Thymus (tissue), 11 donors: ENCODE data around the gene SMARCA2. TPM values are rescaled to one million over a fixed set of nuclear protein-coding genes. Genes with fewer than 3 reads are reported as not detected.

Source experiments
- DNase-seq, 9 donors: peaks; one replicate each; pipeline ENCODE4 v3.0.0-alpha.2; 2013; ENCODE audit warnings: low spot score in 9 of 9, low read depth in 6 of 9, missing footprints in 1 of 9
- H3K27ac ChIP-seq, 2 donors: one replicate each; pipeline ENCODE4 v1.5.1; 2013; ENCODE audit warnings: control low read depth in 1 of 2, low read depth in 1 of 2, low read length in 1 of 2, mild to moderate bottlenecking in 1 of 2, moderate library complexity in 1 of 2
- H3K27me3 ChIP-seq, 2 donors: one replicate each; pipeline ENCODE4 v1.5.1; 2013; ENCODE audit warnings: low read length in 1 of 2; ENCODE audit not compliant: control insufficient read depth in 2 of 2, insufficient read depth in 1 of 2
- H3K36me3 ChIP-seq, 2 donors: one replicate each; pipeline ENCODE4 v1.5.1; 2013; ENCODE audit warnings: low read length in 1 of 2, mild to moderate bottlenecking in 1 of 2, moderate library complexity in 1 of 2; ENCODE audit not compliant: control insufficient read depth in 2 of 2, insufficient read depth in 2 of 2
- H3K4me1 ChIP-seq, 2 donors: one replicate each; pipeline ENCODE4 v1.5.1; 2013; ENCODE audit warnings: low read length in 2 of 2; ENCODE audit not compliant: control insufficient read depth in 2 of 2, insufficient read depth in 2 of 2
- H3K4me3 ChIP-seq, 2 donors: one replicate each; pipeline ENCODE4 v1.5.1; 2013; ENCODE audit warnings: low read length in 2 of 2, control low read depth in 1 of 2, mild to moderate bottlenecking in 1 of 2
- H3K9me3 ChIP-seq, 2 donors: one replicate each; pipeline ENCODE4 v1.5.1; 2013; ENCODE audit warnings: low read length in 1 of 2, mild to moderate bottlenecking in 1 of 2; ENCODE audit not compliant: control insufficient read depth in 2 of 2, insufficient read depth in 1 of 2
- WGBS: extraction: QIAGEN DNeasy Blood & Tissue Kit; methylation state at CpG from one replicate; pipeline ENCODE4 v1.1.7; 2013; 5-methylcytosine and 5-hydroxymethylcytosine counted together
- polyA plus RNA-seq: library from polyadenylated mRNA; stranded (reverse); fragments of 200-250 nt; gene quantifications from one replicate; pipeline ENCODE4 v1.2.3, GENCODE V29; 2013
- total RNA-seq: library from RNA; stranded (reverse); fragments of 120-200 nt; gene quantifications from one replicate; pipeline ENCODE4 v1.2.4, GENCODE V29; 2013
- donor health status: healthy.

SMARCA2 gene
- total and polyA plus RNA-seq, 2 donors = 63.0 to 79.4 TPM

DNA sequence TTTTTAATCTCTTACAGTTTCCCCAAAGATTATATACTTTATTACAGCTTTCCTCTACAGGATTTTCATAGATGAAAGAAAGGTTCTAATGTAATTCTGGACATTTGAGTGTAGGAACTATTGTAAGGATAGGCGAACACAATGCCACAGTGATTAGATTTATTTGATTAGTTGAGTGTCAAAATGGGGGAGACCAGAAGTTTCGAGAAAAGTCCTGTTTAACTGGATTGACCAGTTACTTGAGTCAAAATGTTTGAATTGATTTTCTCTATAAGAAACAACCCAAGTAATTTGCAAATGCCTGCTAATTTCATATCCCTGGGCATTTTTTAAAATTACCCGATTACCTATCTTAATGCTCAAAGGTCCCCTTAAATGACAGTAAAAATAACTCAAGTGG lies 50.6 kb downstream of the SMARCA2 start:
- Histone ChIP-seq H3K27ac (no peak overlapping the region), H3K9me3 (no peaks in the 10 kb centered on the region), H3K36me3 (peaks cover 5 to 13% of the 10 kb centered on the region in 2 donors), H3K4me1 (no peaks in the 10 kb centered on the region), H3K4me3 (no peak overlapping the region), H3K27me3 (no peaks in the 10 kb centered on the region)
- WGBS = 96% methylated on average over 3 of the region's 3 CpGs
- no peak for DNase-seq

DNA sequence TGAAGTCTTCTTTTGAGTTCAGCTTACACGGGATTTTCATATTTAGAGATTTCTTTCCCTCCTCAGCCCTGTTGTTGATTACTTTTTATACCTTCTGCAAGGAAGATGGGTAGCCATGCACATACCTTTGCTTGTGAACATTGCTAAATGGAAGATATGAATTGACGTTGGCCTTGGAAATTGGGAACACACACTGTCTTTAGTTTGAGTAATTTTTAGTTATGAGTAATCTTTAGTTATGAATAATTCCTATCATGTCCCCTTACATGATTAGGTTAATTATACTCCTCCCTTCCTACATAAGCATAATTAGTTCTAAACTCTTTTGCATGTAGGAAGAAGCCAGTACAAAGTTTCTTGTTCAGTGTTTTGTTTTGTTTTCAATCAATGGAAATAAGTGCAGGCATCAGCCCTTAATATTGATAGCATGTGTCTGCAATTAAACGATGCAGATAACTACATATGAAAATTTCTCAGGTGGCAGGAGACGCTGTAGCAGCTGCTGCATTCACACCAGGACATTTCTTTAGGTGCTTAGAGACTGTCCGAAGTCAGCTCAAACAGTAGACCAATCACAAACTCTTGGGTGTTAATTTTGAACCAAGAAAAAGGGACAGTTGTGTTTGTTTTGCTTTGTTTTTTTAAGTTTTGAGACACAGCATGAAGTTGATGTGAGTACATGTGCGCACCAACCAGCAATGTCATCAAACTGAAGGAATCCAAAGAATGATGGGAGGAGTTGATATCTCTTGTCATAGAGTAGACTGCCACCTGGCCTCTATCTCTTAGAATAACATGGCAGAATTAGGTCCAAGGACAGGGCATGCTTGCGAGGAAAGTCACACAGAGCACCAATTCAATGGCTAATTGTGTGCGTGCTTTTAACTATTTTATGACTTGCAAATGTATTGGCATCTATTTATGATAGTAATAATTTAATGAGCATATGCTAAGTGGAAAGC lies 51.4 kb downstream of the SMARCA2 start:
- Histone ChIP-seq H3K4me3 (no peak overlapping the region), H3K4me1 (no peaks in the 10 kb centered on the region), H3K27ac (no peak overlapping the region), H3K9me3 (no peaks in the 10 kb centered on the region), H3K36me3 (peaks cover 0 to 18% of the 10 kb centered on the region in 2 donors), H3K27me3 (no peaks in the 10 kb centered on the region)
- peak in 1 of 9 donors; percentile 20 for DNase-seq
- WGBS = 95% methylated on average over 8 of the region's 8 CpGs

GRCh38 chr9:2072752-2073405 lies 57.7 kb downstream of the SMARCA2 start:
- DNase-seq = no peak
- H3K4me1 ChIP-seq = no peaks in the 10 kb centered on the region
- H3K27me3 ChIP-seq = no peaks in the 10 kb centered on the region
- H3K4me3 ChIP-seq = no peak overlapping the region
- peaks cover 18 to 48% of the 10 kb centered on the region in 2 donors for H3K36me3 ChIP-seq
- H3K9me3 ChIP-seq = no peaks in the 10 kb centered on the region
- H3K27ac ChIP-seq = no peak overlapping the region
- WGBS = 95% methylated on average over 8 of the region's 8 CpGs

GRCh38 chr9:2082772-2083171 lies 67.6 kb downstream of the SMARCA2 start:
- Histone ChIP-seq H3K36me3 (peaks cover 23 to 37% of the 10 kb centered on the region in 2 donors), H3K4me1 (no peaks in the 10 kb centered on the region), H3K27ac (no peak overlapping the region), H3K27me3 (no peaks in the 10 kb centered on the region), H3K4me3 (no peak overlapping the region), H3K9me3 (no peaks in the 10 kb centered on the region)
- DNase-seq = no peak
- WGBS = 86% methylated on average over 2 of the region's 2 CpGs

GRCh38 chr9:2083479-2083878 lies 68.3 kb downstream of the SMARCA2 start:
- Histone ChIP-seq H3K27ac (no peak overlapping the region), H3K36me3 (peaks cover 23 to 35% of the 10 kb centered on the region in 2 donors), H3K27me3 (no peaks in the 10 kb centered on the region), H3K9me3 (no peaks in the 10 kb centered on the region), H3K4me1 (no peaks in the 10 kb centered on the region), H3K4me3 (no peak overlapping the region)
- DNase-seq = no peak
- WGBS = 96% methylated on average over 6 of the region's 6 CpGs

DNA sequence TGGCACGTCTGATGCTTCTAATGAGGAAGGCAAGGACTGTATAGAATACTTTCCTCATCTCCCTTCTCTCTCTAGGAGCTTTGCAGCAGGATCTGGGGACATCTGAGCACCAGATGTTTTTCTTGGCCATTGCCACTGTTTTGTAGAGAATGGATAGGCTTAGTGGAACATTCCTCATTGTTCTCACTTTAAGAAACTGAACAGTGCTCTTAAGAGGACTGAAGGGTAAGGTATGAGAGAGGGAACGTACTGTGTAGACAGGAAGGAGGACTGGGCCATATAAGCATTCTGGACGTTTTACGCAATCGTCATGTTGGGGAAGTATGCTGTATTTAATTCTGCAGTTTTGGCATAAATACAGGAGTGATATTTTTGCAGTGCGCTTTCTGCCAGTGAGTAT lies 70.6 kb downstream of the SMARCA2 start:
- H3K4me3 ChIP-seq = no peak overlapping the region
- 94% methylated on average over 6 of the region's 6 CpGs for WGBS
- H3K27ac ChIP-seq = no peak overlapping the region
- no peak for DNase-seq
- no peaks in the 10 kb centered on the region for H3K4me1 ChIP-seq
- no peaks in the 10 kb centered on the region for H3K27me3 ChIP-seq
- no peaks in the 10 kb centered on the region for H3K9me3 ChIP-seq
- H3K36me3 ChIP-seq = peaks cover 23 to 28% of the 10 kb centered on the region in 2 donors

DNA sequence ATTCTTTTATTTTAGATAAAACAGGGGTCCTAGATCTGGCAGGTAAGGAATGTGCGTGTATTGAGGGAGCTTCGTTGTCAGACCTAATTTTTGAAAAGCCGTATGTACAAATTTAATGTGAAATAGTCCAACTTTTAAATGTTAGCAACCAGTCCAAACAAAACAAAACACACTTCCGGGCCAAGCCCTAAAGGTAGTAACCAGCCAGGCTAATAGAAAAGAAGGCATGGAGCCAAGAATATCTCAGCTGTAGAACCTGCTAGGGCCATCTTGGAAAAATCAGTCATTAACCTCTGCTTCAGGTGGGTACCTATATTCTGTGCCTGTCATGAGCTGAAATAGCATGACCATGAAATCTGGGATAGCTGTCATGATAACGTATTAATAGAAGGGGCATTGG lies 71.0 kb downstream of the SMARCA2 start:
- 95% methylated on average over 5 of the region's 5 CpGs for WGBS
- no peaks in the 10 kb centered on the region for H3K27me3 ChIP-seq
- no peak overlapping the region for H3K27ac ChIP-seq
- no peak for DNase-seq
- H3K9me3 ChIP-seq = no peaks in the 10 kb centered on the region
- no peak overlapping the region for H3K4me3 ChIP-seq
- H3K36me3 ChIP-seq = peaks cover 21 to 29% of the 10 kb centered on the region in 2 donors
- no peaks in the 10 kb centered on the region for H3K4me1 ChIP-seq

DNA sequence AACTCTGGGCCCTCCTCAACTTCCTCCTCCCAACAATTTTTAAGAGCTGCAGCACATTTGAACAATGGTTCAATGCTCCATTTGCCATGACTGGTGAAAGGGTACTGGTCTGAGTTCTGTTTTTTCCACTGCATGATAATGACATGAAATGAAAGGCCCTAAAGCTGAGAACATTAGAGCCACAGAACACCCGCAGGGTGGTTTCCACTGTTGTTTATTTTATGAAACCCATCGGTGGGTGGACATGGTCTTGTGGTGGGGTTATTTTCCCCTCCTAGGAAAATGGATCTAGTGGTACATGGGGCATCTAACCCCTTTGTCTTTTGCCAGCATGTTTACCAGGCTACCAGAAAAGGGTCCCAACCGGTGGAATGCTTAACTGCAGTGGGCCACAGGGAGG lies 71.8 kb downstream of the SMARCA2 start:
- no peaks in the 10 kb centered on the region for H3K4me1 ChIP-seq
- H3K27ac ChIP-seq = no peak overlapping the region
- H3K36me3 ChIP-seq = peaks cover 15 to 26% of the 10 kb centered on the region in 2 donors
- H3K27me3 ChIP-seq = no peaks in the 10 kb centered on the region
- WGBS = 95% methylated on average over 3 of the region's 3 CpGs
- no peak for DNase-seq
- H3K4me3 ChIP-seq = no peak overlapping the region
- H3K9me3 ChIP-seq = no peaks in the 10 kb centered on the region
